ENCODE data around the gene ROBO4.

The ROBO4 gene

DNA sequence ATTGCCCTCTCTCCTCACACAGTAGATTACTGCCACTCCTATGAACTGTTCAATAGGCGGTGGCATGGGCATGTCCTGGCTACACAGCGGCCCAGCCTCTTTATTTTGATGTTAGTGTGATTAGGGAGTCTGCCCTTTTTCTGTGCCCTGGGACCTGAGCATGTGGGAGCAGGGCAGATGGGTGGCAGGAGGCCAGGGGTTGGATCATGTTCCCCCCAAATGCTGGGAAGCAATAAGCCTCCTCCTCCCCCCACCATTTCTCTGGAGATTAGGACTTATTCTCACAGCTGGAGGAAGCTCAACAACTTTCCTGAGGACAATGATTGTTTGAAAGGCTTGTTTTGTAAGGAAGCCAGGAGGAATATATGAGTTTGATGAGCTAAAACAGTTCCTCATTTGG is 22.2 kb upstream of the ROBO4 start:
- no peak for DNase-seq (ENCODE audit: low read depth in 2 of 2)

DNA sequence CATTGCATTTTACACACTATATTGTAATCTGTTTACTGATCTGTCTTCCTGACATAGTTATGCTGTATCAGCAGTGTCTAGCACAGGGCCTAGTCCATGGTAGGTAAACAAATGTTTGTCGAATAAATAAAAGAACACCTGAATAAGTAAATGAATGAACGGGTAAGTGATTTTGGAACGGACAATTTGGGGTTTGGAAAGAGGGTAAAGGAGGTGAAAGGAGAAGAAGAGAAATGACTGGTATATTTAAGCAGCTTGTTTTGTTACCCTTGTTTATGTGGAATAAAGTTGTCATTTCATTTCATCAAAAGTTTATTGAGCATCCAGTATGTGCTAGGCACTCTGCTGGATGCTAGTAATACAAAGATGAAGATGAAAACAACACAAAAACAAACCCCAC is 21.3 kb upstream of the ROBO4 start, which contains the start of gene HEPN1:
Gene HEPN1, plus strand, starts transcription at position 301 of the 400 bp plus-strand sequence.
- DNase-seq (ENCODE audit: low read depth in 2 of 2) = no peak

GRCh38 chr11:124917115-124917637 is 19.5 kb upstream of the ROBO4 start:
- DNase-seq (ENCODE audit: low read depth in 2 of 2) = no peak

DNA sequence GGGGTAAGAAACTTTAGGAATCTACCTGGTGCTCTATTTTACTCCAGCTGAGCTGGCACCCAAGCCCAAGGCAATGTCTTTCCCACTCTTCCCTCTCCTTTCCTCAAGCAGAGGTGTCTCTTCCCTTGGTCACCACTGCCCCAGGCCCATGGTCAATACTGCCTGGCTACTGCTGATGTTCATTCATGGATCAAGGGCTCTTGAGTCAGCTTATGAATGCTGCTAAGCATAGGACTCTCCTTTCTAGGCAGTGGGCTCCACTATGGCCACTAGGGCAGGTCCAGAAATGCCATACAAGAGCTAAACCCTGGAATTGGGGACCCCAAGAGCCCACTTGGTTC is 18.7 kb upstream of the ROBO4 start:
- no peak for DNase-seq (ENCODE audit: low read depth in 2 of 2)

- no peak for DNase-seq (ENCODE audit: low read depth in 2 of 2)
Observed at GRCh38 chr11:124915541-124916369, 18.1 kb upstream of the ROBO4 start.

DNA sequence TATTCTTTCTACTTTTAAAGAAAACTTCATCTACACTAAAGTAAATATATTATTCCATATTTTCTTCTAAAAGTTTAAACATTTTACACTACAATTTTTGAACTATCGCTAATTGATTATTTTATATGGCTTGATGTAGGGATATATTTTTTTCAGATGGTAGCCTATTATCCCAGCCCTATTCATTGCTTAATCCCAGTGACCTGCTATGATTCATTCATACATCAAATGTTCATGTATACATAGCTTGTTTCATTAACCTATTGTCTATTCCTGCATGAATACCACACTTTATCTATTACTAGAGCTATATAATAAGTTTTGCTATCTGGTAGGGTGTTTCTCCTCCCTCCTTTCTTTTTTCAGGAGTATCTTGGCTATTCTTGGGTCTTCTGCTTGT is 5.0 kb upstream of the ROBO4 start:
- no peak for DNase-seq (ENCODE audit: low read depth in 2 of 2)

- DNase-seq (ENCODE audit: low read depth in 2 of 2) = no peak
Observed at GRCh38 chr11:124900464-124900863, 2.8 kb upstream of the ROBO4 start.

DNA sequence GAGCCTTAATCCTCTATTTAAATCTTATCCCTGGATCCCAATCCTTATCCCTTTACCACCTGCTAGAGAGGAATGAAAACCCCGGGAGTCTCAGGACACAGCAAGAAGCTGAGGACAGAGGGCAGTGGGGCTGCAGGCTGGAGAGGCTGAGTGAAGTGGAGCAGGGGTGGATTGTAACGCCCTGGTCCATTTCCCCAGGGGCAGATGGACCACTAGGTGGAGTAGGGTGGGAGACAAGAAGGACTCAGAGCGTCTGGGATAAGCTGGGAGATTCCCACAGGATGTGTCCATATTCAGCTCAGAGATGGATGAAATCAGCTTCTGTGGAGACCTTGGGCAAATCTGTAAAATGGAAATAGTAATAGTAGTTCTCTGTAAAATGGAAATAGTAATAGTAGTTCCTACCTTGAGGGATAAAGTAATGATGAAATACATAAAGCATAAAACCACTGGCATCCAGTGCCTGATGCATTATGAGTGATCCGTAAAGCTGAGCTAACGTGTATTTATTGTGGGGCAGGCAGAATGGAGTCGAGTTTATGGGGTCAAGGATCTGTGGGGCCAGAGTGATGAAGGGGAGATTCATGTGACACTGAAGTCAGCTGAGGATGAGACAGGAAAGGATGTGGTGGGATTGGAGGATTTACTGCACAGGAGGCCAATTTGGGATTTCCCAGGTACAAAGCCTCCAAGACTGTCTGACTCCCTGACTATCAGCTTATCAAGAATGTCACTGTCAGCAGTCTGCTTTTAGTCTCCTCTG is 1.9 kb upstream of the ROBO4 start:
- no peak for DNase-seq (ENCODE audit: low read depth in 2 of 2)

GRCh38 chr11:124898711-124899110 is 1.0 kb upstream of the ROBO4 start:
- DNase-seq (ENCODE audit: low read depth in 2 of 2) = no peak

GRCh38 chr11:124898263-124898680 is 607 bp upstream of the ROBO4 start:
- no peak for DNase-seq (ENCODE audit: low read depth in 2 of 2)

DNA sequence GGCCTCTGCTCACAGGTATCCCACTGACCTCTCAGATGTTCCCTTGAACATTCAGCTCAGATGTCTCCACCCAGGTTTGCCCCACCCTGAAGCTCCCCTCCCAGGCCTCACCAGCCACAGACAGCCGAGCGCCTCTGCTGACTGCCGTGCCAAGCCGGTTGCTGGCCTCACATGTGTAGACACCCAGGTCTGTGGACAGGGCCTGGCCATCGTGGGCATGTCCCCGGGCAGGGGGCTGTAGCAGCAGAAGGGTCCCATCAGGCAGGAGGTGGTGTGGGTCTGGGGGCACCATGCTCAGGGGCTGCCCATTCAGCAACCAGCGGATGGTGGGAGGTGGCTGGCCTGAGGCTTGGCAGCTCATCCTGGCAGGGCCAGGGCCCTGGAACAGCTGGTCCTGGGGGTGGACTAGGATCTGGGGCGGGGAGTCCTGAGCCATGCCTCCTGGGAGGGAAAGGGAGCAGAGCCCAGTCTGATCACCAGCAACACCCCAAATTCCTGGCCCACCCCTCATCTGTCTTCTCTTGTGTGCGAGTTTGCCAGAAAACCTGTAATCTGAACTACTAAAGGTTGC is 759 bp downstream of the ROBO4 start:
- DNase-seq (ENCODE audit: low read depth in 2 of 2) = no peak

DNA sequence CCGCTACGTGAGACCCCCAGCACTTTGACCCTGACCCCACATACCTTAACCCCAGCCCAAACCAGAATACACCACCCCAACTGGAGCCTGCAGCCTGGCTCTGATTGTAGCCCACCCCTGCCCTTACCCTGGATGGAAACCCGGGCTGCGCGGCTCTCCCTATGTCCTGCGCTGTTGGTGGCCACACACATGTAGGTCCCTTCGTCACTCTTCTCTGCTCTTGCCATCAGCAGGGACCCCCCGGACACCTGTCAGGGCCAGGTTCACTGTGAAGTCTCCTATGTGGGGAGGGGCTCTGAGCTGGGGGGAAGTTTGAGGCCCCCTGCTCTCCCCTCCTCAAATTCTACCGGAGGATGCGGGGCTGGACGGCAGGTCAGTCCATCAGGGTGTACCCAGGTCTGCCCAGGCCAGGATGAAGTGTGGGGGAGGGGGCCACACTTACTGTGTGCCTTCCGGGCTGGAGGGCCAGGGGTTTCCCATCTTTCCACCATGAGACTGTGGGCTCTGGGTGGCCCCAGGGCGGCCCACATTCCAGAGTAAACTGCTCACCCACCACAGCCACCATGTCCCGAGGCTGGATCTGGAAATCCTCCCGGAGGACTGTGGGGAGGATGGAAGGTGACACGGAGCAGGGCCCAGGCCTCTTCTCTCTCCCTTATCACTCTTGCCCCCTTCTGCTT is 1.5 kb downstream of the ROBO4 start:
- DNase-seq (ENCODE audit: low read depth in 2 of 2) = no peak

GRCh38 chr11:124895471-124895971 is 2.1 kb downstream of the ROBO4 start:
- DNase-seq (ENCODE audit: low read depth in 2 of 2) = no peak

DNA sequence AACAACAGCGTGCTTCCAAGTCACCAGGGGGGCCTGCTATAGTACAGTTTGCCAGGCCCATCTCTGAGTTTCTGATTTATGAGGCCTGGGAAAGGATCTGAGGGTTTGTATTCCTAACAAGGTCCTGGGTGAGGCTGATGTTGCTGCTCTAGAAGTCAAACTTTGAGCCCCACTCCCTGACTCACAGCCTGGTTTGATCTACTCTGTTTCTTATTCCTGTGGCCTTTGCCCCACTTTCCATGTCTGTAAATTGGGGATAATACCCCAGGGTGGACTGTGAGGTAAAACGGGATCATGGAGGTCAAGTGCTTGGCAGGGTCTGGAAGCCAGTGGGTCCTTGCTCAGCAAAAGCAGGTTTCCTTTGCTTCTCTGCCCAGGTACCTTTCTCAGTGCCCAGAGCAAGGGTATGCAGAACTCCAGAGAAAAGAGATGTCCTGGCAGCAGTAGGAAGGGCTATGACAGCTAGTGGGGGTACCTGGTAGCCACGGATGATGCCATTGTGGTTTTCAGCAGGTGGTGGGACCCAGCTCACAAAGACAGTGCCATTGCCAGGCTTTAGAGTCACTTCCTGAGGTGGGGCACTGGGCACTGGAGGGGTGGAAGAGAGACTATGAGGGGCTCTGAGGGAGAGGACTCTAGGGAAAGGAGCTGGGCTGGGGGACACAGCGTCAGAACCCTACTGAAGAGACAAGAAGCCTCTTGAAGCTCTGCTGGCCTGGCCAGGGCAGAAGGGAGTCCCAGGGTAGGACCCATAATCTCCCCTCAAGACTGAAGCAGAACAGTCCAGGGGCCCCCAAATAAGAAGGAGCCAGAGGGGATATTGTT is 2.8 kb downstream of the ROBO4 start:
- DNase-seq (ENCODE audit: low read depth in 2 of 2) = no peak

- no peak for DNase-seq (ENCODE audit: low read depth in 2 of 2)
Observed at GRCh38 chr11:124893781-124894401, 3.8 kb downstream of the ROBO4 start.

GRCh38 chr11:124892750-124893454 is 4.8 kb downstream of the ROBO4 start:
- DNase-seq (ENCODE audit: low read depth in 2 of 2) = no peak

- no peak for DNase-seq (ENCODE audit: low read depth in 2 of 2)
Observed at GRCh38 chr11:124892146-124892545, 5.5 kb downstream of the ROBO4 start.

GRCh38 chr11:124891373-124891861 is 6.2 kb downstream of the ROBO4 start:
- no peak for DNase-seq (ENCODE audit: low read depth in 2 of 2)

GRCh38 chr11:124890683-124891372 is 6.8 kb downstream of the ROBO4 start:
- DNase-seq (ENCODE audit: low read depth in 2 of 2) = no peak
